Fibroblast of the aortic adventitia (primary cell): ENCODE data around the gene PNCK. TPM values are rescaled to one million over a fixed set of nuclear protein-coding genes. Genes with fewer than 3 reads are reported as not detected.
A peak's percentile ranks its signal among the peaks of the same experiment; 100 is the strongest.

ENCODE experiments used
- DNase-seq: peaks from one replicate; pipeline ENCODE4 v3.0.0-alpha.2; 2010; ENCODE audit warnings: low read depth
- H3K4me3 ChIP-seq: 2 replicates; pipeline ENCODE4 v1.5.1; 2011; ENCODE audit warnings: low read depth, mild to moderate bottlenecking, control low read depth, low read length, moderate library complexity
- total RNA-seq: library from RNA; depleted of rRNA; stranded (reverse); fragments of >200 nt; gene quantifications from 2 replicates; pipeline ENCODE4 v1.2.3, GENCODE V29; 2012; ENCODE audit warnings: low replicate concordance
- TF ChIP-seq, protein P1 (sequence below): IDR thresholded peaks from 2 replicates; pipeline ENCODE4 v1.5.1; 2011; ENCODE audit warnings: mild to moderate bottlenecking, low read length, control low read depth, inconsistent platforms; ENCODE audit not compliant: insufficient read depth

PNCK gene
- total RNA-seq, 1 donor, result not detected

- peak overlapping the region; percentile 37 for H3K4me3 ChIP-seq
- no peak for DNase-seq
- TF ChIP-seq, protein P1, sequence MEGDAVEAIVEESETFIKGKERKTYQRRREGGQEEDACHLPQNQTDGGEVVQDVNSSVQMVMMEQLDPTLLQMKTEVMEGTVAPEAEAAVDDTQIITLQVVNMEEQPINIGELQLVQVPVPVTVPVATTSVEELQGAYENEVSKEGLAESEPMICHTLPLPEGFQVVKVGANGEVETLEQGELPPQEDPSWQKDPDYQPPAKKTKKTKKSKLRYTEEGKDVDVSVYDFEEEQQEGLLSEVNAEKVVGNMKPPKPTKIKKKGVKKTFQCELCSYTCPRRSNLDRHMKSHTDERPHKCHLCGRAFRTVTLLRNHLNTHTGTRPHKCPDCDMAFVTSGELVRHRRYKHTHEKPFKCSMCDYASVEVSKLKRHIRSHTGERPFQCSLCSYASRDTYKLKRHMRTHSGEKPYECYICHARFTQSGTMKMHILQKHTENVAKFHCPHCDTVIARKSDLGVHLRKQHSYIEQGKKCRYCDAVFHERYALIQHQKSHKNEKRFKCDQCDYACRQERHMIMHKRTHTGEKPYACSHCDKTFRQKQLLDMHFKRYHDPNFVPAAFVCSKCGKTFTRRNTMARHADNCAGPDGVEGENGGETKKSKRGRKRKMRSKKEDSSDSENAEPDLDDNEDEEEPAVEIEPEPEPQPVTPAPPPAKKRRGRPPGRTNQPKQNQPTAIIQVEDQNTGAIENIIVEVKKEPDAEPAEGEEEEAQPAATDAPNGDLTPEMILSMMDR, result no peak
These were observed 29.9 kb downstream of the PNCK start for GRCh38 chrX:153643431-153644351.

- TF ChIP-seq, protein P1, result no peak
- no peak for DNase-seq
- no peak overlapping the region for H3K4me3 ChIP-seq
These were observed 30.8 kb downstream of the PNCK start for GRCh38 chrX:153642655-153643430.

DNA sequence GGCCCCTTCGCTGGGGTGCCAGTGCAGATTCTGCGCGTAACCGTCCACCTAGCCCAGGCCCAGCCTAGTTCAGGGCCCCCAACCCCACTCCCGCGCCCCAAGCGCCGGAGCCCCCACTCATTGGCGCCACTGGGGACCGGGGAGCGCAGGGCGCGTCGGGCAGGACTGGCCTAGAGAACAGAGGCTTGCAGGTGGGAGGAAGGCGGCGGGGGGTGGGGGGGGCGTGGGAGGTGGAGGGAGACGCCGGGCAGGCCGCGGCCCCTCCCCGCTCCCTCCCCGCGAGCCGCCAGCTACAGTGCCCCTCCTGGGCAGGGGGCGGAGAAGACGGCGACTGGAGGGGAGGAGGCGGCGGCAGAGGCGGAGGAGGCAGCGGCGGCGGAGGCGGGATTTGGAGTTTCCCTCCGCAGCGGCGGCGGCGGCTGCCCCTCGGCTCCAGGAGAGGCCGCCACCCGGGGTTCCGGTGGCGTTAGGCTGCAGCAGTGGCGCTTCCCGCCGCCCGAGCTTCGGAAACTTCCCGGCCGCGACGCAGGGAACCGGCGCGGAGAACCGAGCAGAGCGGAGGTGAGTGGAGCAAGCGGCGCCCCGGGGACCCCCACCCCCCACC, 31.5 kb downstream of the PNCK start:
- TF ChIP-seq, protein P1, result no peak
- H3K4me3 ChIP-seq, result no peak overlapping the region
- no peak for DNase-seq

DNA sequence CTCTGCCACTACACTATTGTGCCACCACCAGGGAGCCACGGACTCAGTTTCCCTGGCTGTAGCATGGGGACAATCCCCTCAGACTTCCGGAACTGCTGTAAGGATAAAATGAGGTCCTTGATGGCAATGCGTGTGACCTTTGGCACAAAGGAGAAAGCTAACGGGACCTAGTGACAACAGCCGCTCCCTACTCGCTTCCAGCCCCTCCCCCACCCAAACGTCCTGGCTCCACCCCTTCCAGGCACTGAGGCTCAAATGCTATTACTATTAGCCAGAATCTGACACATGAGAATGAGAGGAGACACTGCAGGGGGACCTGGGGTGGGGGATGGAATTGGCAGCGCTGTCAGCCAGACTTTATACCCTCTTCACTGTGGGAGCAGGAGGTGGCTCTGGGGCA, 32.0 kb downstream of the PNCK start:
- TF ChIP-seq, protein P1, result no peak
- H3K4me3 ChIP-seq, result no peak overlapping the region
- DNase-seq, result no peak

- DNase-seq, result no peak
- H3K4me3 ChIP-seq, result no peak overlapping the region
- TF ChIP-seq, protein P1, result no peak
These were observed 32.7 kb downstream of the PNCK start for GRCh38 chrX:153640736-153641575.

DNA sequence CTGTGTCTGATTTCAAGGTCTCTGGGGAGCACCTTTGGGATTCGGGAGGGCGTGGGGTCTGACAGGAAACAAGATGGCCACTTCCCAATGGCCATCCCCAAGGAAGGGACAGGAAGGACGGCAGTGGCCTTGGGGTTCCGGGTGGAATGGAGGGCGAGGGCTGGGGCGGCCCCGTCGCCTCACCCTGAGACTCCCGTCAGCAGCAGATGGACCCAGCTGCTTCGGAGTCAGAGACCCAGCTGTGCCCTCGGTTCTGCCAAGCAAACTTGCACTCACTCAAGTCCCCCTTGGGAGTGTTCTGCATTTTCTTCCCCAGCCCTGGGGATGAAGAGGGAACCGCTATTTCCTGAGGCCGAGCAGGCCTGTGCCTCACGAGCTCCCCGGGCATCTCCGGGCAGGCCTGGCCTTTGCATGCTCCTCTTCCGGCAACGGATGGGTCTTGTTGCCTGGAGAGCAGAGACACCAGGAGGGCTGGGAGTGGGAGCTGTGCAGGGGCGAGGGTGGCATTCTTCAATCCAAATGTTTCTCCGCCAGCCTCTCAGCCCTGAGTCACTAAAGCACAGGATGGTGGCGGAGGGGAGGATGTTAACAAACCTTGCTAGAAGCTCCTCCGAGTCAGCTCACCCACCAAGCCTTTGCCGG, 33.4 kb downstream of the PNCK start:
- H3K4me3 ChIP-seq, result no peak overlapping the region
- TF ChIP-seq, protein P1, result no peak
- no peak for DNase-seq
